GM12892 (cell line): ENCODE measurements around the gene COL18A1.

Source experiments
- POLR2A ChIP-seq: IDR thresholded peaks from 2 replicates; pipeline ENCODE4 v1.6.1; 2011; ENCODE audit warnings: low read depth, low read length, control low read depth
- POLR2AphosphoS5 ChIP-seq: IDR thresholded peaks from 2 replicates; pipeline ENCODE4 v1.6.1; 2011; ENCODE audit warnings: low read depth, low read length, control low read depth

DNA sequence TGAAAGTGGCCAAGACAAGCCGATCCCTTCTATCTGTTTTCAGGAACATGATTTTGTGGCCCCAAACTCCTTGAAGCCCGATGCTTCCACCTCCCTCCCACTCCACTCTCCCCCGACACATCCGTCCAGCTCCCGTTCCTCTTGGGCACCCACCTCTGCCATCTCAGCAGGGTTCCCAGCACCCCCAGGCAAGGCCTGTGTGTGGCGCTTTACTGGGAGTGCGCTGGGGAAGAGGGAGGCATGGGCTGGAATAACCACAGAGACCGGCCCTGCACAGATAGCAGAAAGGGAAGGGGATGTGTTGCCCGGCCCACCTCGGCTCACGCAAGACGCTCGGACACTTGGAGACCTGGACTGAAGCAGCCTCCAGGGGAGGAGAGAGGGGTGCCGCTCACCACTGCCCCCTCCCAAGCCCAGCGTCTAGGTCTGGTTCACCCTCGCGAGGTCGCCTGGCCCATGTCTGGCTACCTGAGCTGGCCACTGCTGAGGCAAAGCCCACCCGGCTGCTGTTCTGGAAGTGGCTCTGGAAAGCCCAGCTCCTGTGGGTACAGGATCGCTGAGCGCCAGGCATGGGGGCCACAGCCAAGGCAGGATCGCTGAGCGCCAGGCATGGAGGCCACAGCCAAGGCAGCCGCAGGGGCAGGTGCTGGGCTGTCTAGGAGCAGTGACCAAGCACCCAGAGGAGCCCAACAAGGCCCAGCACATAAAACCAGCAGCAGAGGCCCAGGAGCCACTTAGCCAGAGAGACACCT is 23.8 kb upstream of the COL18A1 start:
- TF ChIP-seq POLR2AphosphoS5 (no peak), POLR2A (no peak)
